Uterus (tissue), 4 donors: ENCODE measurements around the gene FAM229B. TPM values are rescaled to one million over a fixed set of nuclear protein-coding genes. Genes with fewer than 3 reads are reported as not detected.

ENCODE experiments used
- DNase-seq, 2 donors: peaks; one replicate each; pipeline ENCODE4 v3.0.0-alpha.2; 2019 to 2020
- H3K27ac ChIP-seq, 2 donors: fragments of 200-600 bp; sonication (generic); 1 replicate in 1 of 2; 2 replicates in 1 of 2; pipeline ENCODE4 v1.5.1; 2016 to 2018
- H3K27me3 ChIP-seq, 2 donors: fragments of 200-600 bp; sonication (generic); one replicate each; pipeline ENCODE4 v1.5.1; 2018 to 2019; ENCODE audit warnings: control low read depth in 1 of 2
- H3K36me3 ChIP-seq, 2 donors: fragments of 200-600 bp; sonication (generic); one replicate each; pipeline ENCODE4 v1.5.1; 2019; ENCODE audit warnings: control low read depth in 1 of 2
- H3K4me1 ChIP-seq, 2 donors: fragments of 200-600 bp; sonication (generic); one replicate each; pipeline ENCODE4 v1.5.1; 2018 to 2019; ENCODE audit warnings: control low read depth in 1 of 2
- H3K4me3 ChIP-seq, 2 donors: fragments of 200-600 bp; sonication (generic); 1 replicate in 1 of 2; 2 replicates in 1 of 2; pipeline ENCODE4 v1.5.1; 2018 to 2019; ENCODE audit warnings: mild to moderate bottlenecking in 1 of 2
- H3K9me3 ChIP-seq, 2 donors: fragments of 200-600 bp; sonication (generic); one replicate each; pipeline ENCODE4 v1.5.1; 2019; ENCODE audit warnings: control low read depth in 1 of 2
- CTCF ChIP-seq, 4 experiments: fragments of 200-600 bp in 2 of 4; fragments of 450-650 bp in 2 of 4; sonication (generic) in 2 of 4; IDR thresholded peaks; one replicate each; pipeline ENCODE4 v1.5.1; 2016 to 2019; ENCODE audit warnings: antibody characterized with exemption in 4 of 4, mild to moderate bottlenecking in 2 of 4, moderate library complexity in 1 of 4
- POLR2A ChIP-seq, 2 donors: fragments of 450-650 bp; IDR thresholded peaks; one replicate each; pipeline ENCODE4 v1.6.1; 2016; ENCODE audit warnings: antibody characterized with exemption in 2 of 2, mild to moderate bottlenecking in 1 of 2, moderate library complexity in 1 of 2
- intact Hi-C: fragments of 100-400 bp; cut with DNase I; formaldehyde crosslinking; loops from one replicate; pipeline ENCODE4 v1.15.1; 2023; ENCODE audit warnings: low total_unique reads
- total RNA-seq, 4 donors: library from RNA; depleted of rRNA in 3 of 4; stranded (reverse); fragments of >200 nt in 3 of 4; gene quantifications; one replicate each; pipeline versions ENCODE4 v1.1.0 to v1.2.4, GENCODE V29; 2014 to 2023
- donor health status: DM: yes; HTN: yes; CAD: no.

Gene FAM229B
- total RNA-seq, 4 donors from 2014 or later = 7.2 to 47.6 (median 34.4) TPM

GRCh38 chr6:112149719-112150263 is 62.4 kb downstream of the FAM229B start:
- Histone ChIP-seq H3K4me3 (no peak overlapping the region), H3K27ac (peak overlapping the region; percentile 83 to 95), H3K36me3 (no peaks in the 10 kb centered on the region), H3K4me1 (no peaks in the 10 kb centered on the region), H3K9me3 (no peaks in the 10 kb centered on the region), H3K27me3 (no peaks in the 10 kb centered on the region)
- DNase-seq = peak; percentile 40 to 74
- intact Hi-C loops = no loop called here
- no peak for TF ChIP-seq CTCF (IDR thresholded peaks at IDR 0.05)
- TF ChIP-seq POLR2A (IDR thresholded peaks at IDR 0.05) = peak in 1 of 2 donors; percentile 22

GRCh38 chr6:112150363-112150762 is 63.0 kb downstream of the FAM229B start:
- Histone ChIP-seq H3K9me3 (no peaks in the 10 kb centered on the region), H3K36me3 (no peaks in the 10 kb centered on the region), H3K4me3 (no peak overlapping the region), H3K4me1 (no peaks in the 10 kb centered on the region), H3K27me3 (no peaks in the 10 kb centered on the region), H3K27ac (peak overlapping the region; percentile 83 to 95)
- intact Hi-C loops = no loop called here
- TF ChIP-seq POLR2A (IDR thresholded peaks at IDR 0.05) (no peak), CTCF (IDR thresholded peaks at IDR 0.05) (no peak)
- peak; percentile 55 to 67 for DNase-seq

Other genes starting within 250 kb of the FAM229B start
- gene FYN, start 214.1 kb upstream of the FAM229B start, total RNA-seq = 100 to 1,000 TPM in 3 of 4 donors, 10 to 100 TPM in 1; 50.7 to 208 (median 135) TPM
- gene CCN6, start 33.5 kb upstream of the FAM229B start, total RNA-seq = not detected
- gene TUBE1, start 109 bp upstream of the FAM229B start, total RNA-seq = 10 to 100 TPM; 33.6 to 75.1 (median 54.0) TPM
- gene LAMA4, start 167.0 kb downstream of the FAM229B start, total RNA-seq = 100 to 1,000 TPM; 107 to 329 (median 271) TPM